ENCODE measurements around the gene SLC2A4RG.
"Not testable (repeated sequence)": the region's sequence is repeated elsewhere in the genome, so short reads cannot be mapped to it uniquely, and the experiment has no call there.

The SLC2A4RG gene

GRCh38 chr20:63704749-63705117 is 34.8 kb upstream of the SLC2A4RG start:
- Mint-ChIP-seq H3K27me3 (no peaks in the 10 kb centered on the region), H3K9me3 (no peaks in the 10 kb centered on the region), H3K4me3 (no peak overlapping the region), H3K36me3 (ENCODE audit: low read depth) (peaks cover 30% of the 10 kb centered on the region), H3K4me1 (ENCODE audit: low read depth) (peaks cover 34% of the 10 kb centered on the region), H3K27ac (no peak overlapping the region)

- peak overlapping the region; percentile 32 for H3K4me3 Mint-ChIP-seq
- H3K4me1 Mint-ChIP-seq (ENCODE audit: low read depth) = peaks cover 36% of the 10 kb centered on the region
- H3K27me3 Mint-ChIP-seq = no peaks in the 10 kb centered on the region
- peak overlapping the region; percentile 57 for H3K27ac Mint-ChIP-seq
- no peaks in the 10 kb centered on the region for H3K9me3 Mint-ChIP-seq
- peaks cover 33% of the 10 kb centered on the region for H3K36me3 Mint-ChIP-seq (ENCODE audit: low read depth)
These were observed 34.1 kb upstream of the SLC2A4RG start for GRCh38 chr20:63705232-63706026.

- peak overlapping the region; percentile 91 for H3K4me3 Mint-ChIP-seq
- peaks cover 42% of the 10 kb centered on the region for H3K4me1 Mint-ChIP-seq (ENCODE audit: low read depth)
- H3K27me3 Mint-ChIP-seq = no peaks in the 10 kb centered on the region
- H3K36me3 Mint-ChIP-seq (ENCODE audit: low read depth) = peaks cover 41% of the 10 kb centered on the region
- H3K9me3 Mint-ChIP-seq = no peaks in the 10 kb centered on the region
- peak overlapping the region; percentile 84 for H3K27ac Mint-ChIP-seq
These were observed 33.4 kb upstream of the SLC2A4RG start for GRCh38 chr20:63706027-63706695.

- Mint-ChIP-seq H3K4me1 (ENCODE audit: low read depth) (peaks cover 47% of the 10 kb centered on the region), H3K4me3 (peak overlapping the region; percentile 91), H3K27ac (peak overlapping the region; percentile 84), H3K9me3 (no peaks in the 10 kb centered on the region), H3K36me3 (ENCODE audit: low read depth) (peaks cover 46% of the 10 kb centered on the region), H3K27me3 (no peaks in the 10 kb centered on the region)
These were observed 32.6 kb upstream of the SLC2A4RG start for GRCh38 chr20:63706852-63707557.

GRCh38 chr20:63707558-63708300 is 31.8 kb upstream of the SLC2A4RG start, which contains the start of the genes ARFRP1 and ZGPAT:
Gene ARFRP1 (minus strand): TSS chr20:63707976. CDS start chr20:63707091, 885 bp downstream.
Gene ZGPAT (plus strand): TSS chr20:63708039. CDS start chr20:63708581, 542 bp downstream.
- H3K27me3 Mint-ChIP-seq = no peaks in the 10 kb centered on the region
- no peaks in the 10 kb centered on the region for H3K9me3 Mint-ChIP-seq
- peaks cover 54% of the 10 kb centered on the region for H3K36me3 Mint-ChIP-seq (ENCODE audit: low read depth)
- peak within 1 kb of the TSS; percentile 91 for H3K4me3 Mint-ChIP-seq
- H3K27ac Mint-ChIP-seq = peak within 1 kb of the TSS; percentile 84
- H3K4me1 Mint-ChIP-seq (ENCODE audit: low read depth) = peaks cover 54% of the 10 kb centered on the region

- Mint-ChIP-seq H3K4me3 (peak overlapping the region; percentile 83), H3K36me3 (ENCODE audit: low read depth) (peaks cover 56% of the 10 kb centered on the region), H3K9me3 (no peaks in the 10 kb centered on the region), H3K27me3 (no peaks in the 10 kb centered on the region), H3K27ac (peak overlapping the region; percentile 80), H3K4me1 (ENCODE audit: low read depth) (peaks cover 56% of the 10 kb centered on the region)
These were observed 31.1 kb upstream of the SLC2A4RG start for GRCh38 chr20:63708301-63709148.

GRCh38 chr20:63709149-63709527 is 30.4 kb upstream of the SLC2A4RG start:
- no peaks in the 10 kb centered on the region for H3K27me3 Mint-ChIP-seq
- H3K4me1 Mint-ChIP-seq (ENCODE audit: low read depth) = peaks cover 56% of the 10 kb centered on the region
- peaks cover 61% of the 10 kb centered on the region for H3K36me3 Mint-ChIP-seq (ENCODE audit: low read depth)
- H3K4me3 Mint-ChIP-seq = peak overlapping the region; percentile 83
- H3K9me3 Mint-ChIP-seq = no peaks in the 10 kb centered on the region
- H3K27ac Mint-ChIP-seq = peak overlapping the region; percentile 80

- Mint-ChIP-seq H3K27ac (peak overlapping the region; percentile 48), H3K27me3 (no peaks in the 10 kb centered on the region), H3K4me3 (no peak overlapping the region), H3K36me3 (ENCODE audit: low read depth) (peaks cover 68% of the 10 kb centered on the region), H3K9me3 (no peaks in the 10 kb centered on the region), H3K4me1 (ENCODE audit: low read depth) (peaks cover 60% of the 10 kb centered on the region)
These were observed 28.4 kb upstream of the SLC2A4RG start for GRCh38 chr20:63711085-63711645.

GRCh38 chr20:63712191-63712590 is 27.4 kb upstream of the SLC2A4RG start:
- Mint-ChIP-seq H3K36me3 (ENCODE audit: low read depth) (peaks cover 66% of the 10 kb centered on the region), H3K4me3 (no peak overlapping the region), H3K27ac (no peak overlapping the region), H3K27me3 (no peaks in the 10 kb centered on the region), H3K9me3 (no peaks in the 10 kb centered on the region), H3K4me1 (ENCODE audit: low read depth) (peaks cover 53% of the 10 kb centered on the region)

- Mint-ChIP-seq H3K4me1 (ENCODE audit: low read depth) (peaks cover 42% of the 10 kb centered on the region), H3K27ac (no peak overlapping the region)
These were observed 24.7 kb upstream of the SLC2A4RG start for GRCh38 chr20:63714858-63715257.

GRCh38 chr20:63718996-63719395 is 20.6 kb upstream of the SLC2A4RG start:
- peaks cover 6% of the 10 kb centered on the region for H3K9me3 Mint-ChIP-seq
- no peak overlapping the region for H3K4me3 Mint-ChIP-seq
- H3K36me3 Mint-ChIP-seq (ENCODE audit: low read depth) = peaks cover 66% of the 10 kb centered on the region
- peaks cover 23% of the 10 kb centered on the region for H3K4me1 Mint-ChIP-seq (ENCODE audit: low read depth)
- H3K27me3 Mint-ChIP-seq = no peaks in the 10 kb centered on the region
- no peak overlapping the region for H3K27ac Mint-ChIP-seq

More at GRCh38 chr20:63714858-63715257, 24.7 kb upstream of the SLC2A4RG start:
- H3K9me3 Mint-ChIP-seq = peaks cover 6% of the 10 kb centered on the region
- no peak overlapping the region for H3K4me3 Mint-ChIP-seq
- H3K27me3 Mint-ChIP-seq = no peaks in the 10 kb centered on the region
- H3K36me3 Mint-ChIP-seq (ENCODE audit: low read depth) = peaks cover 78% of the 10 kb centered on the region

GRCh38 chr20:63722967-63723622 is 16.5 kb upstream of the SLC2A4RG start:
- peaks cover 11% of the 10 kb centered on the region for H3K9me3 Mint-ChIP-seq
- H3K4me3 Mint-ChIP-seq; H3K4me1 Mint-ChIP-seq (ENCODE audit: low read depth); H3K27ac Mint-ChIP-seq; H3K27me3 Mint-ChIP-seq: not testable (repeated sequence)
- H3K36me3 Mint-ChIP-seq (ENCODE audit: low read depth) = peaks cover 62% of the 10 kb centered on the region

- not testable (repeated sequence) for H3K9me3 Mint-ChIP-seq; H3K27ac Mint-ChIP-seq; H3K4me3 Mint-ChIP-seq; H3K27me3 Mint-ChIP-seq; H3K4me1 Mint-ChIP-seq (ENCODE audit: low read depth)
- peaks cover 32% of the 10 kb centered on the region for H3K36me3 Mint-ChIP-seq (ENCODE audit: low read depth)
These were observed 9.3 kb upstream of the SLC2A4RG start for GRCh38 chr20:63730189-63730733.
